Prostate gland (tissue), 2 donors: ENCODE measurements around the gene SAP30BP. TPM values are rescaled to one million over a fixed set of nuclear protein-coding genes. Genes with fewer than 3 reads are reported as not detected.

Experiments used
- DNase-seq: peaks from one replicate; pipeline ENCODE4 v3.0.0-alpha.2; 2019; ENCODE audit warnings: low spot score
- H3K27ac ChIP-seq, 2 donors: fragments of 200-600 bp; sonication (generic); 2 replicates each; pipeline ENCODE4 v1.5.1; 2017 to 2019
- H3K27me3 ChIP-seq: fragments of 200-600 bp; sonication (generic); replicated peaks from 2 replicates; pipeline ENCODE4 v1.5.1; 2019; ENCODE audit not compliant: insufficient read depth
- H3K36me3 ChIP-seq, 2 donors: fragments of 200-600 bp; sonication (generic); 1 replicate in 1 of 2; 2 replicates in 1 of 2; pipeline versions ENCODE4 v1.5.1 to v1.8.1; 2017 to 2019
- H3K4me1 ChIP-seq: fragments of 200-600 bp; sonication (generic); replicated peaks from 2 replicates; pipeline ENCODE4 v1.5.1; 2019
- H3K4me3 ChIP-seq, 2 donors: fragments of 200-600 bp; sonication (generic); 2 replicates each; pipeline ENCODE4 v1.5.1; 2017 to 2019
- H3K9me3 ChIP-seq: fragments of 200-600 bp; sonication (generic); 2 replicates; pipeline ENCODE4 v1.5.1; 2017
- CTCF ChIP-seq, 4 experiments: fragments of 200-600 bp in 2 of 4; fragments of 450-650 bp in 2 of 4; sonication (generic) in 2 of 4; IDR thresholded peaks; 1 replicate in 3 of 4; 2 replicates in 1 of 4; pipeline ENCODE4 v1.5.1; 2016 to 2019; ENCODE audit warnings: antibody characterized with exemption in 4 of 4, mild to moderate bottlenecking in 2 of 4, moderate library complexity in 2 of 4
- POLR2A ChIP-seq: fragments of 450-650 bp; IDR thresholded peaks from one replicate; pipeline ENCODE4 v1.6.1; 2016; ENCODE audit warnings: antibody characterized with exemption, mild to moderate bottlenecking
- POLR2AphosphoS5 ChIP-seq: sonication (generic); formaldehyde crosslinking; IDR thresholded peaks from one replicate; pipeline ENCODE4 v1.6.1; 2017; ENCODE audit warnings: antibody characterized with exemption
- WGBS: methylation state at CpG from one replicate; pipeline ENCODE4 v1.1.5; 2018; 5-methylcytosine and 5-hydroxymethylcytosine counted together
- intact Hi-C: fragments of 100-400 bp; cut with DNase I; formaldehyde crosslinking; loops from one replicate; pipeline ENCODE4 v1.14.2; 2022
- total RNA-seq, 2 donors: library from RNA; depleted of rRNA; stranded (reverse); fragments of >200 nt; gene quantifications; one replicate each; pipeline ENCODE4 v1.1.0, GENCODE V29; 2016

SAP30BP gene
- total RNA-seq, 2 donors from 2014 or later = 50.4 to 72.3 TPM

GRCh38 chr17:75721463-75722011 is 54.4 kb downstream of the SAP30BP start:
- Histone ChIP-seq H3K36me3 (no peaks in the 10 kb centered on the region), H3K4me1 (peaks cover 2% of the 10 kb centered on the region), H3K27ac (peak overlapping the region; percentile 70 to 82), H3K4me3 (peak overlapping the region; percentile 34 to 53), H3K27me3 (no peaks in the 10 kb centered on the region), H3K9me3 (no peaks in the 10 kb centered on the region)
- intact Hi-C loops = no loop called here
- TF ChIP-seq POLR2AphosphoS5 = no peak
- TF ChIP-seq CTCF (IDR thresholded peaks at IDR 0.05) = no peak
- no peak for TF ChIP-seq POLR2A
- WGBS = 14% methylated on average over 26 of the region's 33 CpGs
- DNase-seq = no peak

GRCh38 chr17:75722076-75722475 is 54.9 kb downstream of the SAP30BP start:
- 43% methylated on average over 5 of the region's 5 CpGs for WGBS
- Histone ChIP-seq H3K27me3 (no peaks in the 10 kb centered on the region), H3K4me3 (peak overlapping the region; percentile 34 to 53), H3K27ac (peak overlapping the region; percentile 70 to 82), H3K9me3 (no peaks in the 10 kb centered on the region), H3K36me3 (no peaks in the 10 kb centered on the region), H3K4me1 (peaks cover 2% of the 10 kb centered on the region)
- intact Hi-C loops = no loop called here
- TF ChIP-seq POLR2A = no peak
- peak in 1 of 4 experiments; percentile 5 for TF ChIP-seq CTCF (IDR thresholded peaks at IDR 0.05)
- no peak for DNase-seq

GRCh38 chr17:75722542-75723095 is 55.5 kb downstream of the SAP30BP start:
- no peaks in the 10 kb centered on the region for H3K9me3 ChIP-seq
- no peaks in the 10 kb centered on the region for H3K36me3 ChIP-seq
- DNase-seq = no peak
- intact Hi-C loops = no loop called here
- peak overlapping the region; percentile 70 to 82 for H3K27ac ChIP-seq
- H3K27me3 ChIP-seq = no peaks in the 10 kb centered on the region
- TF ChIP-seq CTCF (IDR thresholded peaks at IDR 0.05) = no peak
- no peak for TF ChIP-seq POLR2A
- no peak for TF ChIP-seq POLR2AphosphoS5
- H3K4me1 ChIP-seq = peaks cover 2% of the 10 kb centered on the region
- H3K4me3 ChIP-seq = peak overlapping the region; percentile 34 to 53
- 59% methylated on average over 9 of the region's 9 CpGs for WGBS

GRCh38 chr17:75723171-75723930 is 56.2 kb downstream of the SAP30BP start:
- peak; percentile 65 for DNase-seq
- H3K9me3 ChIP-seq = no peaks in the 10 kb centered on the region
- peaks cover 2% of the 10 kb centered on the region for H3K4me1 ChIP-seq
- no peaks in the 10 kb centered on the region for H3K36me3 ChIP-seq
- TF ChIP-seq POLR2AphosphoS5 (peak; percentile 35), CTCF (IDR thresholded peaks at IDR 0.05) (peak in 1 of 4 experiments; percentile 21), POLR2A (peak; percentile 73)
- peak overlapping the region; percentile 70 to 82 for H3K27ac ChIP-seq
- H3K4me3 ChIP-seq = peak overlapping the region; percentile 34 to 53
- WGBS = 51% methylated on average over 12 of the region's 18 CpGs
- no peaks in the 10 kb centered on the region for H3K27me3 ChIP-seq
- intact Hi-C loops = no loop called here
